GM18508 (cell line): Measurements from ENCODE around the gene ECEL1.

Source experiments
- ATAC-seq: cut with Tn5 transposase; IDR thresholded peaks from one replicate; pipeline ENCODE4 v1.9.1; 2021; ENCODE audit warnings: moderate number of reproducible peaks; ENCODE audit not compliant: insufficient read depth, unreplicated experiment

ECEL1 gene

DNA sequence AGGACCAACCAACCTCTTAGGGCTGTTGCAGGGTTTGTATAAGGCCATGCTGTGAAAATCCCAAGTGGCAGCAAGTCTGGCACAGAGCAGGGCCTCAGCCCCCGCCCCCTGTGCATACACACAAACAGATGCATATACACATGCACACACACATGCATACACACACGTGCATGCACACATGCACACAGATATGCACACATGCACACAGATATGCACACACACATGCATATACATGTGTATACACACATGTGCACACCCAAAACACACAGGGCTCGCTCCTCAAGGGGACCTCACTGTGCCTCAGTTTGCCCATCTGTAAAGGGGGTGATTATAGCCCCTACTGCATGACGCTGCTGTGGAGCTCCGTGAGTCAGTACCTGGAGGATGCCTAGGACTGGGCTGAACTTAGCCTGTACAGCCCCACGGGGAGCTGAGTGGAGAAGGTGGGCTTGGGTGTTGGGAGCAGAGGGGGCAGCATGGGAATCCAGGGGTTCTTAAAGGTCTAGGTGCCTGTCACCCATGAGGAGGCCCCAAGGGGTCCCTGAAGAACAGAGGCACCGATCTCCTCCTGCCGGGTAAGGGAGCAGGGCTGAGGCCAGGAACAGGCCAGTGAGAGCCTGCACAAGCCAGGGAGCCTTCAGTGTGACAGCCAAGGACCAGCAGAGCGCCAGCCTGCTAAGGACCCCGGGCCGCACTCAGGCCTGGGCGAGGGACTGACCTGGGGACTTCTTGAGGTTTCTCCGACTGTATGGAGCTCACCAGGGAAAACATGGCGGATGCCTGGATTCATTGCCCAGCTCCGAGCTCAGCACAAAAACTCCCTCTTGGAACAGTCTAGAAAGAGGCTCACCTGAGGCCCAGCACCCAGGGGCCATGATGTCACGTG is 55.7 kb downstream of the ECEL1 start:
- ATAC-seq: no peak
